EH (cell line): ENCODE measurements around the gene NHSL2.

ENCODE experiments used
- DNase-seq: peaks from one replicate; pipeline ENCODE4 v3.0.0-alpha.2; 2015; ENCODE audit warnings: low read depth

The NHSL2 gene

DNA sequence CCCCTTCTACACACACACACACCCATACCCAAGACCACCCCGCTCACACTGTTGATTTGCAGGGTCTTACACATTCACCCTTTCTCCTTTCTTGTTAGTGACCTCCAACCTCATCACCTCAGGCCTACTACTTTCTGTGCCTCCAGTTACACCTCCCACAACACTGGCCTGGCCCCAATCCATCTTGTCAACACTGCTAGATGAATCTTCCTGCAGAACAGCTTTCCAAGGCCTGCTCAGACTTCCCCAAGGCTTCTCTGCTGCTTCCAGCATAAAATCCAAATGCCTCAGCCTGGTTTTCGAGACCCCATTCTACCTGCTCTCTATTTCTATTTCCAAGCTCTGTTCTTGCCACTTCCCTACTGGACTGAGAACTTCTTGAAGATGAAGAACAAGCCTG lies 79.9 kb downstream of the NHSL2 start:
- DNase-seq, result no peak

DNA sequence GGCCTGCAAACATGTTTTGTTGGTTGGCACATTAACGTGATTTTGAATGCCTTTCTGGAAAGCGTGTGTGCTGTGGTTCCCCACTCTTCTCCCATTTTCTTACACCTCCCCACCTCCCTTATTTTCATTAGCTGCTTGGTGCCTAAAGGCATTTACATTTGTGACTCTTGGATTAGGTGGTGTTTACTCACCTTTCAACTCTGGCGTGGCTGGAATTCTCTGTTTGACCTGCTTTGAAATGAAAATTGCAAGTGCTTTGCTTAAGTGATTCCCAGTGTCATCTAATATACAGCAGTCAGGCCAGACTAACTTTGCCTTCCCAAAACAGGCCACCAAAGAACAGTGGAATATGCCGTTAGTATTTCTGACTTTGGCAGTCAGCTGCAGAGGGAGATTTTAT lies 80.5 kb downstream of the NHSL2 start:
- DNase-seq, result no peak

- DNase-seq, result no peak
Measured at GRCh38 chrX:71992711-71993110, 82.1 kb downstream of the NHSL2 start.

- no peak for DNase-seq
Measured at GRCh38 chrX:71993371-71993770, 82.7 kb downstream of the NHSL2 start.

DNA sequence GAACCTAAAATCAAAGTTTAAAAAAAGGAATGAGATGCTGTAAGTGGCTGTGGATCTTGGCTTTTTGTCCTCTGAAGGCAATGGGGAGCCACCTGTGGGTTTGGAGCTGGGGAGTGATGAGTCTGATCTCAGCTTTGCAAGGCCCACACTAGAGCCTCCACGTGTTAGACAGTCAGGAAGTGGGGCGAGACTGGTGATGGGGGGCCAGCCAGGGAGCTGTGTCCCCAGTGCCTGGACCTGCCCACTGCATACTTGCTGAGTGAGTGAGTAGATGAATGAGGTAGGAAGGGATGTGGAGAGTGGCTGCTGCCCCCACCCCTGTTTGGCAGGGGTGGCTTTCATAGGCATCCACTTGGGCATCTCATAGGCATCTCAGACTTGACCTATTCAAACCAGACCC lies 84.0 kb downstream of the NHSL2 start:
- peak; percentile 25 for DNase-seq

DNA sequence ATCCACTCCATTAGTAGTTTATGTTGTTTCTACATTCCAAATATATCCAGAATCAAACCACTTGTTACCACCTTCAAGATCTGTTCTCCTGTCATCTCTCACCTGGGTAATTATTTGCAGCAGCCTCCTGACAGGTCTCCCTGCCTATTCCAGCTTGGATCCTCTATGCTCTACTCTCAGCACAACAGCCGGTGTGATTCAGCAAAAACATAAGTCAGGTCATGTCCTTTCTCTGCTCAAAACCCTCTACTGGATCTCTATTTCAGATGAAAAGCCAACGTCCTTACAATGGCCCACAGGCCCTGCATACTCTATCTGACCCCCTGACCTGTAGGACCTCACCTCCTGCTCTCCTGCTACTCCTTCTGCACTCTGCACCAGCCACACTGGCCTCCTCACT lies 84.5 kb downstream of the NHSL2 start:
- no peak for DNase-seq

DNA sequence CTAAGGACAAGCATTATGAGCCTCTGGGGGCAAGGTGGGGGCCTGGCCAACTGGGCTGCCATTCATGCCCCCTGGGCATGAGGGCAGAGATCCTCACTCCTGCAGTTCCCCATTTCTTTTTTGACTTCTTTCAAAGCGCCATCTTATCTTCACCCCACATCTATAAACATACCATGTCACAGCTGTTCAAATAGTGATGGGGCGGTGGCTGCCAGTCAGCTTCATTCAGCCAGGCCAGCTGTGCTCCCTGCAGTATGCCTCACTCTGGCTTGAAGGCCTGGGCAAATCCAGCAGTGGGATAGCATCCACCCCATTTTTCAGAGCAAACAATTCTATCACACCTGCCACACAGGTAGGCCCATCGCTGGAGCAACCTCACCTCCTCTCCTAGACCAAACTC lies 85.5 kb downstream of the NHSL2 start:
- no peak for DNase-seq

GRCh38 chrX:71996826-71997225 lies 86.2 kb downstream of the NHSL2 start:
- peak; percentile 72 for DNase-seq

- peak; percentile 30 for DNase-seq
Measured at GRCh38 chrX:71997320-71997719, 86.7 kb downstream of the NHSL2 start.

DNA sequence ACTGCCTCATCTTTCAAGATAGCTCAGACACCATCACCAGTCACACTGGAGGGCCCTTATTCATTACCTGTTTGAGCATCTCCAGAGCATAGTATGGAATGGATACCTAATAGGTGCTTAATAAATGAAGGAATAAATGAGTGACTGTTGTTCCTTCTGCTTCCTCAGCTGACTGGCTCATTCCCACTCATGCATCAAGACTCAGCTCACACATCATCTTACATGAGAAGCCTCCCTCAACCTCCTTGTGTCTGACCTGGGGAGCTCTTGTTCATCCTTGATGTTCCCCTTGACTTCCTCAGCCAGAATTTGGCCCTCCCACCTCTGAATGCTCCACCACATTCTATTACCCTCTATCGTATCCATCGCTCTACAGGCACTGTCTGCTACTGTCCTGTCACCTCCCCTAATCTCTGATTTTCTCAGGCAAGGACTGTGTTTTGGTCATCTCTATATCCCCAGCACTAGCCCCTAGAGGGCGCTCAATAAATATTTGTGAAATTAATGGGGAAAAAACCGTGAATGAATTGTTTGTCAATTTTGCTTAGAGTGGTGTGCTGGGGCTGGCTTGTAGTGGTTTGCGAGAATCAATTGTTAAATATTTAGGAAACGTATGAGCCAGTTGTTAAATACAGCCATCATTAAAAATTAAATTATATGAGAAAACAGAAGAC lies 88.3 kb downstream of the NHSL2 start:
- DNase-seq, result peak; percentile 24

DNA sequence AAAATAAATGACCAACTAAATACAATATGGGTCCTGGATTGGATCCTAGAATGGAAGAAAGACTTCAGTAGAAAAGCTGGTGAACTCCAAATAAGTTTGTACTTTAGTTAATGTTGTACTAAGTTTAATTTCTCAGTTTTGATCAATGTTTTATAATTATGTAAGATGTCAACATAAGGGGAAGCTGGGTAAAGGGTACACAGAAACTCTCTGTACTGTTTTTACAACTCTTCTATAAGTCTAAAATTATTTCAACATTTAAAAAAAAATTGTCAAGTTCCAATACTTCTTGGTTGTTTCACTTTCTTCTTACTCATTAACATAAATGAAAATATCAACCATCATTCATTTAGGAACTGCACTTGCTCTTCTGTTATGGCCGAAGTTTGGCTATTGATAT lies 88.9 kb downstream of the NHSL2 start:
- DNase-seq, result no peak

DNA sequence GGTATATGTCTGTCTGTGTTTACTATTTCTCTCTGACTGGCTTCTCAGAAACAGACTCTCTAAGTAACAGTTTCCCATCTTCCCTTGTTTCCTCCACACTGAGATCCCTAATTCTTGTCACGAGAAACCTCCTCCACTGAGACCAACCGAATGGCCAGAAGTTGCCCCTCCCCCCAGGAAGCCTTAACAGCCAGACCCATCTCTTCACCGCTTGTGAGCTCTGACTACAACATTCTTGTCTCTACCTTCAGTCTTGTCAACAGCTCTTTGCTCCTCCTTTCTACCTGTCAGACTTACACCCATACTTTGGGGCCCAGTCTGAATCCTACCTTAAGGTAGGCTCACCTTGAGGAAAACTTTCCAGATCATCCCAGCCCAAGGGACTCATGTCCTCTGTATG lies 90.8 kb downstream of the NHSL2 start:
- DNase-seq, result no peak

DNA sequence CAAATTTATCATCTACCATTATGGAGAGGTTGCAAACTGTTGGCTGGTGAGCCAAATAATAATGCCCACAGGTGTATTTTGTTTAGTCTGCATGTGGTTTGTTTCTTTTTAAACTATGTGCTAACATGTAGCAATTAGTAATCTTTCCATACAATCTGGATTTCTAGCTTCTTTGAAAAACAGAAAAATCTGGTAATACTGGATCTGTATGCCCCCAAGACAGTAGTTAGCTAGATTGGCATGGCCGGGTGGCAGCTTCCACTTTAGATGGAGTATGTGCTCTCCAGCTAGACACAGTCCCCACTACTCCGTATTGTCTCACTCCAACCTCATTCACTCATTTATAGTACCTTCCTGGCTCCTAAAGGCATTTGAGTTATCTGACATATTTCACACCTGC lies 91.3 kb downstream of the NHSL2 start:
- no peak for DNase-seq

- peak; percentile 24 for DNase-seq
Measured at GRCh38 chrX:72002875-72003274, 92.2 kb downstream of the NHSL2 start.

- peak; percentile 66 for DNase-seq
Measured at GRCh38 chrX:72003811-72004750, 93.4 kb downstream of the NHSL2 start.

- DNase-seq, result no peak
Measured at GRCh38 chrX:72005046-72005445, 94.4 kb downstream of the NHSL2 start.

- DNase-seq, result no peak
Measured at GRCh38 chrX:72006461-72006860, 95.8 kb downstream of the NHSL2 start.

DNA sequence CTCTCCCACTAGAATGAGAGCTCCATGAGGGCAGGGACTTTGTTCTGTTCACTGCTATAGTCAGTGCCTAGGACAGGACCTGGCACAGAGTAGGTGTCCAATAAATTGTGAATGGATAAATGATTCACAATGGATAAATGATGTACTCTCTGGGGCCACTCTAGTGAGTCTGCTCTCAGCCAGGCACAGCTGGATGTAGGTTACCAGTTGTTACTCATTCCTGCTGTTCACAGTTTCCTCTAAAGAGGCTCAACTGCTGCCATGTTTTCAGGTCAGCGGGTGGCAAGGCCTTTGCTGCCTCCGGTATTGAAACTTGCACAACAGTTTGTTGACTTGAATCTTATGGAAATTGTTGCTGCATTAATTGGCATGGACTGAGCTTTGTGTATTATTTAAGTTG lies 99.1 kb downstream of the NHSL2 start:
- no peak for DNase-seq

GRCh38 chrX:72011734-72012133 lies 101.1 kb downstream of the NHSL2 start:
- DNase-seq, result no peak

- no peak for DNase-seq
Measured at GRCh38 chrX:72015383-72015782, 104.7 kb downstream of the NHSL2 start.

DNA sequence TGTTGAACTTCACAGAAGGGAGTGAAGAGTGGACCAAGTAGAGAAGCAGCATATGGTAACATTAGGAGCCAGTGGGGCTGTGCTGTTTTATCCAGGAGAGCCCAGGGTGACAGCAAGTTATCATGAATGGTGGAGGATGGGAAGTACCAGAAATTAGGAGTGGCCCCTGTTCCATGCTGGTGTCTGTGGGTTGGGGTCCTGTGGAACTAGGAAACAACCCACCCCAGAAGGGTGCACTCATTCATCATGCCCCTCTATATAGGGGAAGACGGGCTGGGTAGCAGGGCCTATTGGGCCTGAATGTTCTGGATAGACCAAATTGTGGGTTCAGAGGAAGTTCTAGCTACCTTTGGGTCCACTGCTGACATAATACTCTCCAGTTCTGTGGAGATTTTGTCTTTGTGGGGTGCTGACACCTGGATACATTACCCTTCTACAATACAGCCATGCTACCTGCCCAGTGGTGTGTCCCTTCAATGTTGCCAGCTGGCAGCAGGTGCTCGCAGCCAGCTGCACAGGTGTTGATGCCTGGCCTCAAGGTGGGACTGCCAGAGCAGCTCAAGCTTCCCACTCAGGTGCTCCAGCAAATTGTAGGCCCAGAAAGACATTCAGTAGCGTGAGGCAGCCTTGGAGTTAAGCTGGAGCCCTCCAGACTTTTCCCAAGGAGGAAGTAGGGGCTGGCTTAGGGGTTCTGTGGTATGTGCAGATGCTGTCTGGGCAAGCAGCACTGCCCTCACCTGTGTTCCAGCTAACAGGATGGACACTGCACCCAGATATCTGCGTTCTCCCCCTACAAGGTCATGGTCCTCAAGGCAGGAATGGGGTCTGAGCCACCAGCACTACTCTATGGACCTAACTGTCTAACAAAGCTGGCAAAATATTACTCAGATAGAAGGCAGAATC lies 106.5 kb downstream of the NHSL2 start:
- no peak for DNase-seq
